ENCODE data around the gene SMC4. TPM values are rescaled to one million over a fixed set of nuclear protein-coding genes. Genes with fewer than 3 reads are reported as not detected.

SMC4 gene
- total RNA-seq, 1 donor from 2014 or later = 34.1 TPM

- no peak for FAIRE-seq
These were observed 3.6 kb downstream of the SMC4 start for GRCh38 chr3:160403028-160403545.

GRCh38 chr3:160403796-160404470 lies 4.5 kb downstream of the SMC4 start:
- Histone ChIP-seq H3K4me2 (ENCODE audit: low read length) (peak overlapping the region; percentile 94), H2AFZ (ENCODE audit: low read depth, low read length) (no peak overlapping the region), H4K20me1 (ENCODE audit: insufficient read depth, low read length) (peaks cover 14% of the 10 kb centered on the region), H3K79me2 (ENCODE audit: insufficient read depth, low read length) (peaks cover 96% of the 10 kb centered on the region), H3K9ac (ENCODE audit: low read length) (peak overlapping the region; percentile 96), H3K27ac (ENCODE audit: low read depth, low read length) (peak overlapping the region; percentile 57), H3K36me3 (ENCODE audit: insufficient read depth, low read length) (peaks cover 12% of the 10 kb centered on the region), H3K27me3 (ENCODE audit: insufficient read depth, low read length) (no peaks in the 10 kb centered on the region), H3K4me3 (ENCODE audit: insufficient read depth, low read depth, low read length) (peak overlapping the region; percentile 97), H3K4me1 (ENCODE audit: insufficient read depth, low read length) (peaks cover 5% of the 10 kb centered on the region), H3K9me3 (ENCODE audit: insufficient read depth, low read depth, low read length) (no peaks in the 10 kb centered on the region)
- Mint-ChIP-seq H3K36me3 (ENCODE audit: low read depth, unreplicated experiment) (peaks cover 1% of the 10 kb centered on the region), H3K9me3 (ENCODE audit: unreplicated experiment) (no peaks in the 10 kb centered on the region), H3K4me1 (ENCODE audit: low read depth, unreplicated experiment) (peaks cover 10% of the 10 kb centered on the region), H3K4me3 (ENCODE audit: unreplicated experiment) (peak overlapping the region; percentile 97), H3K27ac (ENCODE audit: unreplicated experiment) (peak overlapping the region; percentile 23), H3K27me3 (ENCODE audit: low read depth, unreplicated experiment) (no peaks in the 10 kb centered on the region)
- FAIRE-seq (no peak), DNase-seq (ENCODE audit: low read depth) (no peak)
- TF ChIP-seq, protein P1, sequence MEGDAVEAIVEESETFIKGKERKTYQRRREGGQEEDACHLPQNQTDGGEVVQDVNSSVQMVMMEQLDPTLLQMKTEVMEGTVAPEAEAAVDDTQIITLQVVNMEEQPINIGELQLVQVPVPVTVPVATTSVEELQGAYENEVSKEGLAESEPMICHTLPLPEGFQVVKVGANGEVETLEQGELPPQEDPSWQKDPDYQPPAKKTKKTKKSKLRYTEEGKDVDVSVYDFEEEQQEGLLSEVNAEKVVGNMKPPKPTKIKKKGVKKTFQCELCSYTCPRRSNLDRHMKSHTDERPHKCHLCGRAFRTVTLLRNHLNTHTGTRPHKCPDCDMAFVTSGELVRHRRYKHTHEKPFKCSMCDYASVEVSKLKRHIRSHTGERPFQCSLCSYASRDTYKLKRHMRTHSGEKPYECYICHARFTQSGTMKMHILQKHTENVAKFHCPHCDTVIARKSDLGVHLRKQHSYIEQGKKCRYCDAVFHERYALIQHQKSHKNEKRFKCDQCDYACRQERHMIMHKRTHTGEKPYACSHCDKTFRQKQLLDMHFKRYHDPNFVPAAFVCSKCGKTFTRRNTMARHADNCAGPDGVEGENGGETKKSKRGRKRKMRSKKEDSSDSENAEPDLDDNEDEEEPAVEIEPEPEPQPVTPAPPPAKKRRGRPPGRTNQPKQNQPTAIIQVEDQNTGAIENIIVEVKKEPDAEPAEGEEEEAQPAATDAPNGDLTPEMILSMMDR (IDR thresholded peaks at IDR 0.05; ENCODE audit: insufficient read depth, low read depth, low read length) = no peak
- no peak for TF ChIP-seq EZH2 (IDR thresholded peaks at IDR 0.05; ENCODE audit: insufficient read depth, low read length)

More at GRCh38 chr3:160403028-160403545, 3.6 kb downstream of the SMC4 start:
- Histone ChIP-seq H3K27ac (ENCODE audit: low read depth, low read length) (peak overlapping the region; percentile 92), H3K9ac (ENCODE audit: low read length) (peak overlapping the region; percentile 96), H3K9me3 (ENCODE audit: insufficient read depth, low read depth, low read length) (no peaks in the 10 kb centered on the region), H3K4me1 (ENCODE audit: insufficient read depth, low read length) (peaks cover 8% of the 10 kb centered on the region), H3K79me2 (ENCODE audit: insufficient read depth, low read length) (peaks cover 96% of the 10 kb centered on the region), H4K20me1 (ENCODE audit: insufficient read depth, low read length) (peaks cover 14% of the 10 kb centered on the region), H3K27me3 (ENCODE audit: insufficient read depth, low read length) (no peaks in the 10 kb centered on the region), H3K4me2 (ENCODE audit: low read length) (peak overlapping the region; percentile 94), H3K4me3 (ENCODE audit: insufficient read depth, low read depth, low read length) (peak overlapping the region; percentile 97), H3K36me3 (ENCODE audit: insufficient read depth, low read length) (peaks cover 12% of the 10 kb centered on the region), H2AFZ (ENCODE audit: low read depth, low read length) (no peak overlapping the region)
- DNase-seq (ENCODE audit: low read depth) = no peak
- H3K9me3 Mint-ChIP-seq (ENCODE audit: unreplicated experiment) = no peaks in the 10 kb centered on the region
- no peaks in the 10 kb centered on the region for H3K27me3 Mint-ChIP-seq (ENCODE audit: low read depth, unreplicated experiment)
- TF ChIP-seq, protein P1 (IDR thresholded peaks at IDR 0.05; ENCODE audit: insufficient read depth, low read depth, low read length) = no peak
- TF ChIP-seq EZH2 (IDR thresholded peaks at IDR 0.05; ENCODE audit: insufficient read depth, low read length) = no peak
- H3K36me3 Mint-ChIP-seq (ENCODE audit: low read depth, unreplicated experiment) = peaks cover 1% of the 10 kb centered on the region
- peak overlapping the region; percentile 97 for H3K4me3 Mint-ChIP-seq (ENCODE audit: unreplicated experiment)
- peak overlapping the region; percentile 22 for H3K27ac Mint-ChIP-seq (ENCODE audit: unreplicated experiment)
- peaks cover 10% of the 10 kb centered on the region for H3K4me1 Mint-ChIP-seq (ENCODE audit: low read depth, unreplicated experiment)
